B cell (primary cell): ENCODE measurements around the gene KIRREL3.

ENCODE experiments used
- EZH2 ChIP-seq: IDR thresholded peaks from 2 replicates; pipeline ENCODE4 v1.6.1; 2012; ENCODE audit warnings: borderline replicate concordance, low read depth, mild to moderate bottlenecking, moderate library complexity, low read length; ENCODE audit not compliant: insufficient read depth, poor library complexity, severe bottlenecking
- TF ChIP-seq, protein P1 (sequence below): fragments of 200-600 bp; IDR thresholded peaks from one replicate; pipeline ENCODE4 v1.8.0; 2022; ENCODE audit warnings: antibody characterized with exemption, mild to moderate bottlenecking

GRCh38 chr11:127034973-127035372, 34.4 kb upstream of the KIRREL3 start:
- TF ChIP-seq, protein P1, sequence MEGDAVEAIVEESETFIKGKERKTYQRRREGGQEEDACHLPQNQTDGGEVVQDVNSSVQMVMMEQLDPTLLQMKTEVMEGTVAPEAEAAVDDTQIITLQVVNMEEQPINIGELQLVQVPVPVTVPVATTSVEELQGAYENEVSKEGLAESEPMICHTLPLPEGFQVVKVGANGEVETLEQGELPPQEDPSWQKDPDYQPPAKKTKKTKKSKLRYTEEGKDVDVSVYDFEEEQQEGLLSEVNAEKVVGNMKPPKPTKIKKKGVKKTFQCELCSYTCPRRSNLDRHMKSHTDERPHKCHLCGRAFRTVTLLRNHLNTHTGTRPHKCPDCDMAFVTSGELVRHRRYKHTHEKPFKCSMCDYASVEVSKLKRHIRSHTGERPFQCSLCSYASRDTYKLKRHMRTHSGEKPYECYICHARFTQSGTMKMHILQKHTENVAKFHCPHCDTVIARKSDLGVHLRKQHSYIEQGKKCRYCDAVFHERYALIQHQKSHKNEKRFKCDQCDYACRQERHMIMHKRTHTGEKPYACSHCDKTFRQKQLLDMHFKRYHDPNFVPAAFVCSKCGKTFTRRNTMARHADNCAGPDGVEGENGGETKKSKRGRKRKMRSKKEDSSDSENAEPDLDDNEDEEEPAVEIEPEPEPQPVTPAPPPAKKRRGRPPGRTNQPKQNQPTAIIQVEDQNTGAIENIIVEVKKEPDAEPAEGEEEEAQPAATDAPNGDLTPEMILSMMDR: no peak
- TF ChIP-seq EZH2: no peak
